MCF 10A (cell line): ENCODE measurements around the gene C22orf23. TPM values are rescaled to one million over a fixed set of nuclear protein-coding genes. Genes with fewer than 3 reads are reported as not detected.

Source experiments
- BruUV-seq: library from RNA; stranded (reverse); fragments of 400-500 nt; replicated peaks from 2 replicates; lab custom pipeline; 2021; lab: Mats Ljungman, UMichigan
- CTCF ChIA-PET: fragments of 300-600 bp; sonication (Branson Sonifier 250); formaldehyde crosslinking; extraction: SDS; loops from one replicate; lab custom pipeline; 2021; ENCODE audit warnings: antibody characterized with exemption, inconsistent platforms; lab: Yijun Ruan, JAX
- POLR2A ChIA-PET: fragments of 300-600, 350-650 bp; sonication (Branson Sonifier 250); formaldehyde crosslinking; extraction: SDS; loops from one replicate; lab custom pipeline; 2020; ENCODE audit warnings: antibody characterized with exemption, inconsistent platforms; lab: Yijun Ruan, JAX
- DNase-seq: peaks from one replicate; pipeline ENCODE4 v3.0.0-alpha.2; 2018; ENCODE audit not compliant: unreplicated experiment
- H3K27ac Mint-ChIP-seq: one replicate; pipeline ENCODE4 v1.8.0; 2022; ENCODE audit warnings: mild to moderate bottlenecking, low read depth, mixed read lengths; ENCODE audit not compliant: unreplicated experiment
- H3K27me3 Mint-ChIP-seq: one replicate; pipeline ENCODE4 v1.8.0; 2022; ENCODE audit warnings: mixed read lengths; ENCODE audit not compliant: insufficient read depth, unreplicated experiment
- H3K36me3 Mint-ChIP-seq: one replicate; pipeline ENCODE4 v1.8.0; 2022; ENCODE audit warnings: mild to moderate bottlenecking, moderate library complexity, mixed read lengths; ENCODE audit not compliant: insufficient read depth, unreplicated experiment
- H3K4me1 Mint-ChIP-seq: one replicate; pipeline ENCODE4 v1.8.0; 2022; ENCODE audit warnings: mixed read lengths; ENCODE audit not compliant: insufficient read depth, unreplicated experiment
- H3K4me3 Mint-ChIP-seq: one replicate; pipeline ENCODE4 v1.8.0; 2022; ENCODE audit warnings: mild to moderate bottlenecking, moderate library complexity, mixed read lengths; ENCODE audit not compliant: unreplicated experiment
- H3K9me3 Mint-ChIP-seq: one replicate; pipeline ENCODE4 v1.8.0; 2022; ENCODE audit warnings: mixed read lengths; ENCODE audit not compliant: unreplicated experiment
- intact Hi-C: fragments of 100-400 bp; cut with micrococcal nuclease; formaldehyde crosslinking; loops from 2 replicates; pipeline ENCODE4 v1.14.1; 2022
- total RNA-seq: library from RNA; stranded (reverse); gene quantifications from 2 replicates; pipeline ENCODE4 v1.2.3, GENCODE V29; 2022
- TF ChIP-seq, protein P1 (sequence below): fragments of 200-600 bp; IDR thresholded peaks from one replicate; pipeline ENCODE4 v1.8.0; 2022; ENCODE audit warnings: antibody characterized with exemption, mild to moderate bottlenecking; ENCODE audit not compliant: unreplicated experiment

The C22orf23 gene
- total RNA-seq, 1 experiment from 2014 or later: not detected

DNA sequence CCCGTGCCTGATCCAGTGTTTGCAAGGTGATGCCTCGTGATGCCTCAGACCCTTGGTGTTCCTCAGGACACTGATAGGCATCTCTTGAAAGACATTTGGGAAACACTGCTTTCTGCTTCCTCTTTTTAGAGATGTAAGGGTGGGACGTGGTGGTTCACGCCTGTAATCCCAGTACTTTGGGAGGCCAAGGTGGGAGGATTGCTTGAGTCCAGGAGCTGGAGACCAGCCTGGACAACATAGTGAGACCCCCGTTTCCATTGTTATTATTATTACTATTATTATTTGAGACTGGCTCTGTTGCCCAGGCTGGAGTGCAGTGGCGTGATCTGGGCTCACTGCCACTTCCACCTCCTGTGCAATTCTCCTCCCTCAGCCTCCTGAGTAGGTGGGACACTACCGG, 37.5 kb upstream of the C22orf23 start:
- H3K4me1 Mint-ChIP-seq: peaks cover 2% of the 10 kb centered on the region
- intact Hi-C loops: no loop called here
- CTCF ChIA-PET: no interaction called here
- POLR2A ChIA-PET: no interaction called here
- no peaks in the 10 kb centered on the region for H3K36me3 Mint-ChIP-seq
- no peak overlapping the region for H3K27ac Mint-ChIP-seq
- H3K4me3 Mint-ChIP-seq: no peak overlapping the region
- DNase-seq: no peak
- no peaks in the 10 kb centered on the region for H3K9me3 Mint-ChIP-seq
- TF ChIP-seq, protein P1, sequence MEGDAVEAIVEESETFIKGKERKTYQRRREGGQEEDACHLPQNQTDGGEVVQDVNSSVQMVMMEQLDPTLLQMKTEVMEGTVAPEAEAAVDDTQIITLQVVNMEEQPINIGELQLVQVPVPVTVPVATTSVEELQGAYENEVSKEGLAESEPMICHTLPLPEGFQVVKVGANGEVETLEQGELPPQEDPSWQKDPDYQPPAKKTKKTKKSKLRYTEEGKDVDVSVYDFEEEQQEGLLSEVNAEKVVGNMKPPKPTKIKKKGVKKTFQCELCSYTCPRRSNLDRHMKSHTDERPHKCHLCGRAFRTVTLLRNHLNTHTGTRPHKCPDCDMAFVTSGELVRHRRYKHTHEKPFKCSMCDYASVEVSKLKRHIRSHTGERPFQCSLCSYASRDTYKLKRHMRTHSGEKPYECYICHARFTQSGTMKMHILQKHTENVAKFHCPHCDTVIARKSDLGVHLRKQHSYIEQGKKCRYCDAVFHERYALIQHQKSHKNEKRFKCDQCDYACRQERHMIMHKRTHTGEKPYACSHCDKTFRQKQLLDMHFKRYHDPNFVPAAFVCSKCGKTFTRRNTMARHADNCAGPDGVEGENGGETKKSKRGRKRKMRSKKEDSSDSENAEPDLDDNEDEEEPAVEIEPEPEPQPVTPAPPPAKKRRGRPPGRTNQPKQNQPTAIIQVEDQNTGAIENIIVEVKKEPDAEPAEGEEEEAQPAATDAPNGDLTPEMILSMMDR: no peak
- no TSS peak for BruUV-seq
- H3K27me3 Mint-ChIP-seq: no peaks in the 10 kb centered on the region

DNA sequence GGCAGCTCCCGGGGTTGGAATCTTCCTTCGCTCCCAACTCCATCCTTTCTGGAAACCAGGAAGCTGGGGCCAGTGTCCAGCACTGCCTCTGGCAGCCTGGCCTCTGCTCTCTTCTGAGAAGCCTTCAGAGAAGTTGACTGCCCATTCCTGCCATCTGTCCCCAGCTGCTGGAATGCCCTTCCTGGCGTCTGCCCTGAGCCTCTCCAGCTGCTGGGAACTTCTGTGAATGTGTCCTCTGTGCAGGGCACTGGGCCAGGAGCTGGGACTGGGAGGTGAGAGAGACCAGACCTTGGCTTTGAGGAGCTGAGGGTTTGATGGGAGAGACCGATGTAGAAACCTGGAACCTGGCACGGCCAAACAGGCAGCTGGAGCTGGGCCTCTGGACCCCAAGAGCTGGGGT, 36.9 kb upstream of the C22orf23 start:
- no peaks in the 10 kb centered on the region for H3K4me1 Mint-ChIP-seq
- no peaks in the 10 kb centered on the region for H3K36me3 Mint-ChIP-seq
- no TSS peak for BruUV-seq
- H3K4me3 Mint-ChIP-seq: no peak overlapping the region
- TF ChIP-seq, protein P1: no peak
- ChIA-PET CTCF (interaction anchor here (1.0 kb wide), 1 partner anchor 21 kb away, joined by 3 read pairs; no protein-coding TSS in a partner anchor), POLR2A (no interaction called here)
- no peaks in the 10 kb centered on the region for H3K27me3 Mint-ChIP-seq
- no peak for DNase-seq
- intact Hi-C loops: no loop called here
- H3K27ac Mint-ChIP-seq: no peak overlapping the region
- H3K9me3 Mint-ChIP-seq: no peaks in the 10 kb centered on the region

DNA sequence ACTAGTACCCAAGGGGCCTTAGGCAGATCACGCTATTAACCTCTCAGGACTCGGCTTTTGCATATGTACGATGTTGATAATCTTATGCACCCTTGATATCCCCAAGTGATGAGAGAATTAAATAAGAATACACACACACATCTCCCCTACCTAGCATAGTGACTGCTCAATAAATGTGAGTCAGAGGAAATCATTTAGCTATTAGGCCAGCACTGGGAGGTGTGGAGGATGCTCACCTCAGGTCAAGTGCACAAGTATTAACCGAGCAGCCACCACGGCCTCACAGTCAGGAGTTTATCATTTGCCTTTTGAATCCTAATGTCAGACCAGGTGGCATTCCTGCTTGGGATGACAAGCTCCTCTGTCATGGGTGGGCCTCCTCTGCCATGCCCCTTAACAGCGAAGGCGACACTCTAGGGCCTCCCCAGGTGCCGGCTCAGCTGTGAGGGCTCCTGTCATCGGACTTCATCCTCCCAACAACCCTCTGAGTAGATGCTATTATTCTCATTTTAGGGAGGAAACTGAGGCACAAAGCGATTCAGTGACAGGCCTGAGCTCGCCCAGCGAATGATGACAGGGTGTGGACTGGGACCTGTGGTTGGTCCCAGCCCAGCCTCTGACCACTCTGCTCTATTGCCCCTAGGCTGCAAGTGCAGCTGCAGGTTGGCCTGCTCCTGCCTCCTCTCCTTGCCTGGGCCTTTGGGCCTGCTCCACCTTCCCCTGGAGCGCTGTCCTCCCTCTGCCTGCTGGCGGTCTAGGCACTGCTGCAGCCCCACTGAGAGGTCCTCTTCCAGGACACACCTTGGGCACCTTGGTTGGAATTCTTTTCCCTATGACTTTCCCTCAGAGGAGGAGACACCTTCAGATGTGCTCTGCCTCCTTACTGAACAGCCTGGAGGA, 36.0 kb upstream of the C22orf23 start:
- DNase-seq: no peak
- CTCF ChIA-PET: interaction anchor here (1.0 to 1.7 kb wide), 2 partner anchors 22 to 24 kb away, joined by 3 to 10 read pairs; no protein-coding TSS in a partner anchor
- no TSS peak for BruUV-seq

DNA sequence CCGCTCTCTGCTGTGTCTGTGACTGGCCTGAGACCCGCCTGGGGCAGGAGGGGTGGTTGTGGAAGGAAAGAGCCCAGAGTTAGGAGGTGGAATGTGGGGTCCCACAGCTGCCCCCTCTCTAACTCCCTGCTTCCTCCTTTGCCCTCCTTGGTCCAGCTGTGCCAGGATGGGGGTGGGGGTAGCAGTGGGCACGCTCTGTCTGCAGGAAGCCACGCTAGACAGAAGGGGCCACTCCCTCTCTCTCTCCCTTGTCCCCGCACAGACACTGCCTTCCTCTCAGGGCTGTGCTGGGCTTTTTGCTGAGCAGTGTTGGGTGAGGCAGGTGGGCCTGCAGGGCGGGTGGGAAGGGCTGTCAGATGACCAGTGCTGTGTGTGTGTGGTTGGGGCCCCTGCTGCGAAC, 33.0 kb upstream of the C22orf23 start:
- CTCF ChIA-PET: no interaction called here
- TF ChIP-seq, protein P1: no peak
- no peak for DNase-seq
- no peaks in the 10 kb centered on the region for H3K27me3 Mint-ChIP-seq
- no TSS peak for BruUV-seq
- H3K4me1 Mint-ChIP-seq: no peaks in the 10 kb centered on the region
- H3K36me3 Mint-ChIP-seq: no peaks in the 10 kb centered on the region
- no peak overlapping the region for H3K27ac Mint-ChIP-seq
- intact Hi-C loops: no loop called here
- no peaks in the 10 kb centered on the region for H3K9me3 Mint-ChIP-seq
- H3K4me3 Mint-ChIP-seq: no peak overlapping the region
- POLR2A ChIA-PET: no interaction called here

More for the DNA sequence above, 36.0 kb upstream of the C22orf23 start:
- Mint-ChIP-seq H3K4me3 (no peak overlapping the region), H3K36me3 (no peaks in the 10 kb centered on the region), H3K27ac (no peak overlapping the region), H3K9me3 (no peaks in the 10 kb centered on the region), H3K4me1 (no peaks in the 10 kb centered on the region), H3K27me3 (no peaks in the 10 kb centered on the region)
- intact Hi-C loops: no loop called here
- POLR2A ChIA-PET: no interaction called here
- TF ChIP-seq, protein P1: no peak
